Esophagus (tissue), 2 donors: ENCODE results near the gene DNAJC28. TPM values are rescaled to one million over a fixed set of nuclear protein-coding genes. Genes with fewer than 3 reads are reported as not detected.
"Not testable (repeated sequence)": the region's sequence is repeated elsewhere in the genome, so short reads cannot be mapped to it uniquely, and the experiment has no call there.

Source experiments
- H3K27ac ChIP-seq, 2 donors: one replicate each; pipeline ENCODE4 v1.5.1; 2013; ENCODE audit warnings: low read depth in 2 of 2, mild to moderate bottlenecking in 2 of 2, inconsistent platforms in 1 of 2, low read length in 1 of 2, moderate library complexity in 1 of 2
- H3K27me3 ChIP-seq, 2 donors: one replicate each; pipeline ENCODE4 v1.6.1; 2013; ENCODE audit warnings: low read length in 2 of 2, control low read depth in 1 of 2, mild to moderate bottlenecking in 1 of 2; ENCODE audit not compliant: insufficient read depth in 2 of 2, control insufficient read depth in 1 of 2
- H3K36me3 ChIP-seq, 2 donors: one replicate each; pipeline ENCODE4 v1.6.1; 2013; ENCODE audit warnings: low read length in 1 of 2; ENCODE audit not compliant: control insufficient read depth in 2 of 2, insufficient read depth in 2 of 2
- H3K4me1 ChIP-seq, 2 donors: one replicate each; pipeline ENCODE4 v1.6.1; 2013; ENCODE audit warnings: low read length in 1 of 2; ENCODE audit not compliant: control insufficient read depth in 2 of 2, insufficient read depth in 2 of 2
- H3K4me3 ChIP-seq, 2 donors: one replicate each; pipeline ENCODE4 v1.5.1; 2013; ENCODE audit warnings: low read length in 2 of 2, mild to moderate bottlenecking in 2 of 2, low read depth in 1 of 2, moderate library complexity in 1 of 2
- H3K9me3 ChIP-seq, 2 donors: one replicate each; pipeline ENCODE4 v1.6.1; 2013; ENCODE audit warnings: mild to moderate bottlenecking in 2 of 2, low read depth in 1 of 2, low read length in 1 of 2, moderate library complexity in 1 of 2; ENCODE audit not compliant: control insufficient read depth in 2 of 2, insufficient read depth in 1 of 2
- WGBS, 2 donors: extraction: QIAGEN DNeasy Blood & Tissue Kit; methylation state at CpG; one replicate each; pipeline ENCODE4 v1.1.7; 2013; 5-methylcytosine and 5-hydroxymethylcytosine counted together
- polyA plus RNA-seq, 2 donors: library from polyadenylated mRNA; stranded (reverse); fragments of 200-250 nt; gene quantifications; one replicate each; pipeline ENCODE4 v1.2.3, GENCODE V29; 2013
- donor health status: healthy with polysubstance abuse.
- donor health status: Bipolar disorder and iron deficiency.

The DNAJC28 gene
- polyA plus RNA-seq, 2 donors: 1.2 to 1.4 TPM

DNA sequence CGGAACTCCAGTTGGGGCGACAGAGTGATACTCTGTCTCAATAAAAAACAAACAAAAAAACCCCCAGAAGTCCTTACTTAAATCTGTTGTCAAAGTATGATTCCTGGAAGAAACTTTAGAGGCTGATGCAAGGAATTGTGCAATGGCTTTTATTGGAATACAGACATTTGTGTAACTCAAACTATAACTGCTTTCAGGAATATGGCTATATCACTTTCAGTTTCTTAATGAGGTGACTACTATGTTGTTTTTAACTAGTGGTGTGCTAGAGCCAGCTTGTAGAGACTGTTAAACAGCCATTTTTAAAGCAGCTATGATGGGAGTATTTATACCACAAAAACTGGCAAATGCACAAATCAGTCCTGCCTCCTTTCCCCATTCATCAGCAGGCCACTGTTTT is 22.7 kb upstream of the DNAJC28 start:
- WGBS, 2 donors: 96 to 97% methylated on average over 2 of the region's 2 CpGs
- peaks cover 19 to 25% of the 10 kb centered on the region in 2 donors for H3K36me3 ChIP-seq
- no peaks in the 10 kb centered on the region for H3K27me3 ChIP-seq
- no peaks in the 10 kb centered on the region for H3K9me3 ChIP-seq
- H3K27ac ChIP-seq: no peak overlapping the region
- peaks cover 0 to 2% of the 10 kb centered on the region in 2 donors for H3K4me1 ChIP-seq
- no peak overlapping the region for H3K4me3 ChIP-seq

DNA sequence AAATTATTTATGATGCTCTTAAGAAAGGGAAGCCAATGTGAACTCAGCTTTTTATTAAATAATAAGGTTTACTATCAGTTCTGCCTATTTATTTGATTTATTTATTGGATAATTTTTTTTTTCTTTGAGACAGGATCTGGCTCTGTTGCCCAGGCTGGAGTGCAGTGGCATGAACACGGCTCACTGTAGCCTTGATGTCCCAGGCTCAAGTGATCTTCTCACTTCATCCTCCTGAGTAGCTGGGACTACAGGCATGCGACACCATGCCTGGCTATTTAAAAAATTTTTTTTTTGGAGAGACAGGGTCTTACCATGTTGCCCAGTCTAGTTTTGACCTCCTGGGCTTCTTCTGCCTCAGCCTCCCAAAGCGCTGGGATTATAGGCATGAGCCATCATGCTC is 21.0 kb upstream of the DNAJC28 start:
- Histone ChIP-seq H3K4me3 (no peak overlapping the region), H3K36me3 (peaks cover 19 to 23% of the 10 kb centered on the region in 2 donors), H3K27me3 (no peaks in the 10 kb centered on the region), H3K27ac (no peak overlapping the region), H3K4me1 (peaks cover 0 to 2% of the 10 kb centered on the region in 2 donors), H3K9me3 (no peaks in the 10 kb centered on the region)
- 97 to 98% methylated on average over 3 of the region's 3 CpGs for WGBS, 2 donors

DNA sequence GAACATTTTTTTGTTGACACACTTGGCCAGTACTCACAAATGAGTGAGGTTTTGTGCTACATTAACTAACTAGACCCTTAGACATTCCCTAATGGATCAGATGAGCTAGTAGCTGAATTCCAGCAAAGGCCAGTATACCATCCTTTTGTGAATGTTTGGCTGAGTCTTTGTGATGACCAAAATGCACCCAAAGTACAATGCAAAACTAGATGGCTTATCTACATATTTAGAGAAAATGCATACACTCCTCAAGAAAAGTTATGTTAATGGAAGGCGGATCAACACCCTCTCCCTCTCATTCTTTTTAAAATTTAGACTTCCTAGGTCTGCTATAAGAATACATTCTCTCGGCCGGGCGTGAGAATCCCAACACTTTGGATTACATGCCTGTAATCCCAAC is 20.1 kb upstream of the DNAJC28 start:
- Histone ChIP-seq H3K36me3 (peaks cover 17 to 19% of the 10 kb centered on the region in 2 donors), H3K4me1 (peaks cover 0 to 2% of the 10 kb centered on the region in 2 donors)
- WGBS, 2 donors: 99% methylated on average over 4 of the region's 4 CpGs

GRCh38 chr21:33510826-33511225 is 19.3 kb upstream of the DNAJC28 start:
- peaks cover 14 to 17% of the 10 kb centered on the region in 2 donors for H3K36me3 ChIP-seq
- H3K27me3 ChIP-seq: no peaks in the 10 kb centered on the region
- no peak overlapping the region for H3K4me3 ChIP-seq
- WGBS, 2 donors: 96% methylated on average over 8 of the region's 8 CpGs
- H3K9me3 ChIP-seq: no peaks in the 10 kb centered on the region
- no peak overlapping the region for H3K27ac ChIP-seq
- peaks cover 0 to 2% of the 10 kb centered on the region in 2 donors for H3K4me1 ChIP-seq

More for the DNA sequence above, 20.1 kb upstream of the DNAJC28 start:
- Histone ChIP-seq H3K9me3 (no peaks in the 10 kb centered on the region), H3K4me3 (no peak overlapping the region), H3K27me3 (no peaks in the 10 kb centered on the region), H3K27ac (no peak overlapping the region)

GRCh38 chr21:33507003-33507402 is 15.5 kb upstream of the DNAJC28 start:
- not testable (repeated sequence) for H3K4me3 ChIP-seq, H3K9me3 ChIP-seq, H3K27me3 ChIP-seq, H3K4me1 ChIP-seq, H3K27ac ChIP-seq
- peaks cover 8 to 14% of the 10 kb centered on the region in 2 donors for H3K36me3 ChIP-seq
- WGBS, 2 donors: 100% methylated on average over 1 of the region's 1 CpG

- no peaks in the 10 kb centered on the region for H3K4me1 ChIP-seq
- H3K27ac ChIP-seq: no peak overlapping the region
- no peak overlapping the region for H3K4me3 ChIP-seq
- WGBS, 2 donors: 95 to 96% methylated on average over 8 of the region's 8 CpGs
- no peaks in the 10 kb centered on the region for H3K27me3 ChIP-seq
- H3K36me3 ChIP-seq: peaks cover 4 to 9% of the 10 kb centered on the region in 2 donors
- H3K9me3 ChIP-seq: no peaks in the 10 kb centered on the region
Measured at GRCh38 chr21:33505833-33506232, 14.3 kb upstream of the DNAJC28 start.

- H3K4me3 ChIP-seq: no peak overlapping the region
- H3K27ac ChIP-seq: no peak overlapping the region
- H3K9me3 ChIP-seq: no peaks in the 10 kb centered on the region
- H3K4me1 ChIP-seq: peaks cover 0 to 2% of the 10 kb centered on the region in 2 donors
- 58 to 61% methylated on average over 7 of the region's 7 CpGs for WGBS, 2 donors
- no peaks in the 10 kb centered on the region for H3K27me3 ChIP-seq
- H3K36me3 ChIP-seq: no peaks in the 10 kb centered on the region
Measured at GRCh38 chr21:33496345-33496744, 4.8 kb upstream of the DNAJC28 start.

DNA sequence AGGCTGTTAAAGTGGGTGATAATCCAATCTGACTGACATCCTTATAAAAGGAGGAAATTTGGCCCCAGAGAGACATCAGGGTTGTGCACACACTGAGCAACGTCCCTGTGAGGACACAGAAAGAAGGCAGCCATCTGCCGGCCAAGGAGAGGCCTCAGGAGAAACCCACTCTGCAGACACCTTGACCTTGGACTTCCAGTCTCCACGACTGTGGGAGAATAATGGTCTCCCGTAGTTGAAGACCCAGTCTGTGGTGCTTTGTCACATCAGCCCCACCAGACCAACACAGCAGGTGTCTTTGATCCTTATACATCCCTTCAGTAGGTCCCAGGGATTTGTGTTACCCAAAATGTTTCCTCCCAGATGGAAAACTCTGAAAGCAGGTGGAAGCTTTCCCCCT is 4.2 kb upstream of the DNAJC28 start:
- H3K27ac ChIP-seq: no peak overlapping the region
- no peaks in the 10 kb centered on the region for H3K27me3 ChIP-seq
- no peak overlapping the region for H3K4me3 ChIP-seq
- H3K9me3 ChIP-seq: no peaks in the 10 kb centered on the region
- H3K4me1 ChIP-seq: peaks cover 0 to 2% of the 10 kb centered on the region in 2 donors
- H3K36me3 ChIP-seq: no peaks in the 10 kb centered on the region
- 44 to 51% methylated on average over 4 of the region's 4 CpGs for WGBS, 2 donors

DNA sequence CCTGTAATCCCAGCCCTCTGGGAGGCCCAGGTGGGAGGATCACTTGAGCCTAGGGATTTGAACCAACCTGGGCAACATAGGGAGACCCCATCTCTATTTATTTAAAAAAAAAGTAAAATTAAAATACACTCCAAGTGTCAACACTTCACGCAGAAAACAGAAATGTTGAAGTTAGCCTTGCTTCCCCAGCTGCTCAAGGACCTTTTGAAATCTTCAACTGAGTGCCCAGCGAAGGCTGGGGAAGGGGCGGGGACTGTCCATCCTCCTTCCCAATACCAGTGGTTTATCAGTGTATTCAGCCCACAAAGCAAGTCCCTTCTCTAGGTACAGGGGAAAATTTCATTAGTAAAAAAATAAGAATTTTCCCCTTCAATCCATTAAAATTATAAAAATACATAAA is 2.2 kb upstream of the DNAJC28 start:
- Histone ChIP-seq H3K36me3 (no peaks in the 10 kb centered on the region), H3K27me3 (no peaks in the 10 kb centered on the region), H3K27ac (no peak overlapping the region), H3K4me1 (peaks cover 0 to 2% of the 10 kb centered on the region in 2 donors), H3K9me3 (no peaks in the 10 kb centered on the region), H3K4me3 (no peak overlapping the region)
- WGBS, 2 donors: 81 to 86% methylated on average over 3 of the region's 3 CpGs

DNA sequence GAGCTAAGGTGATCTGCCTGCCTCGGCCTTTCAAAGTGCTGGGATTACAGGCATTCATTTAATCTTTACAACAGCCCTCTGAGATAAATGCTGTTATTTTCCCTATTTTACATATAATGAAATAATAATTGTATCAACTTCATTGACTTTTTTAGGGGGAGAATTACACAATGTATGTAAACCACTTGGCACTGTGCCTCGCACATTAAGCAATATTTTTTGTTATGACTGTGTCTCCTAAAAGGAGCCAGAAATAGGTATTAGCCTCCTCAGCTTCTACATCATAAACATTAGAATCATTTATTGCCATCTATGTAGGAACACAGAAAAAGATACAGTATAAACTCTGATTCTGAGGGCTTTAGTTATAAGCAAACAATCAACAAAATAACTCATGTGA is 1.1 kb upstream of the DNAJC28 start:
- Histone ChIP-seq H3K27me3 (no peaks in the 10 kb centered on the region), H3K36me3 (no peaks in the 10 kb centered on the region), H3K4me3 (no peak overlapping the region), H3K9me3 (no peaks in the 10 kb centered on the region), H3K27ac (no peak overlapping the region), H3K4me1 (peaks cover 0 to 2% of the 10 kb centered on the region in 2 donors)
- WGBS, 2 donors: 56 to 62% methylated on average over 2 of the region's 2 CpGs
